H1 (cell line): ENCODE data around the gene NEK10. TPM values are rescaled to one million over a fixed set of nuclear protein-coding genes. Genes with fewer than 3 reads are reported as not detected.

Experiments
- CTCF ChIA-PET: fragments of 300-600 bp; sonication (Branson Sonifier 250); formaldehyde crosslinking; loops from one replicate; lab custom pipeline; 2021; ENCODE audit not compliant: partially characterized antibody; lab: Charles Lee
- POLR2A ChIA-PET: fragments of 300-600 bp; sonication (Branson Sonifier 250); formaldehyde crosslinking; loops from one replicate; lab custom pipeline; 2021; ENCODE audit warnings: inconsistent platforms; ENCODE audit not compliant: partially characterized antibody; lab: Charles Lee
- DNase-seq, 2 experiments: peaks; one replicate each; pipeline versions ENCODE4 v3.0.0 to v3.0.0-alpha.2; 2010 to 2022; ENCODE audit warnings: low spot score in 2 of 2, low read depth in 1 of 2, mixed read lengths in 1 of 2
- FAIRE-seq: peaks from 2 replicates; lab custom pipeline; 2011; peaks lifted over from hg19 to GRCh38; lab: Jason Lieb, UNC
- H2AFZ ChIP-seq: 2 replicates; pipeline ENCODE4 v1.8.1; 2012; ENCODE audit warnings: low read length, inconsistent platforms
- H2AK5ac ChIP-seq: 2 replicates; pipeline ENCODE4 v1.6.1; 2013; ENCODE audit warnings: low read depth, low read length
- H2BK120ac ChIP-seq: replicated peaks from 2 replicates; pipeline ENCODE3; 2013; ENCODE audit warnings: low read depth, low read length, inconsistent platforms
- H2BK12ac ChIP-seq: 2 replicates; pipeline ENCODE4 v1.6.1; 2013; ENCODE audit warnings: low read depth, low read length
- H2BK15ac ChIP-seq: 2 replicates; pipeline ENCODE4 v1.6.1; 2013; ENCODE audit warnings: low read length
- H2BK20ac ChIP-seq: 2 replicates; pipeline ENCODE4 v1.6.1; 2013; ENCODE audit warnings: low read length
- H2BK5ac ChIP-seq: 2 replicates; pipeline ENCODE4 v1.6.1; 2013; ENCODE audit warnings: low read depth, low read length
- H3K14ac ChIP-seq: 2 replicates; pipeline ENCODE4 v1.6.1; 2013; ENCODE audit warnings: inconsistent platforms; ENCODE audit not compliant: insufficient read length
- H3K18ac ChIP-seq: 2 replicates; pipeline ENCODE4 v1.6.1; 2013; ENCODE audit warnings: low read length; ENCODE audit errors: extremely low read depth
- H3K23ac ChIP-seq: 2 replicates; pipeline ENCODE4 v1.6.1; 2013; ENCODE audit warnings: inconsistent platforms; ENCODE audit not compliant: insufficient read length
- H3K23me2 ChIP-seq: 2 replicates; pipeline ENCODE4 v1.6.1; 2013; ENCODE audit warnings: low read depth, low read length
- H3K27ac ChIP-seq: 2 replicates; pipeline ENCODE4 v1.6.1; 2011; ENCODE audit warnings: low read depth, low read length, inconsistent platforms
- H3K27me3 ChIP-seq, 4 experiments: replicated peaks in 1 of 4; 1 replicate in 1 of 4; 2 replicates in 3 of 4; pipeline versions ENCODE4 v1.6.1 to v1.8.1; 2011 to 2013; ENCODE audit warnings: low read length in 3 of 4, mild to moderate bottlenecking in 3 of 4, inconsistent platforms in 2 of 4, mixed read lengths in 2 of 4, moderate library complexity in 1 of 4; ENCODE audit not compliant: control insufficient read depth in 3 of 4, insufficient read depth in 3 of 4; ENCODE audit errors: extremely low read depth in 1 of 4
- H3K36me3 ChIP-seq, 4 experiments: 2 replicates each; pipeline versions ENCODE4 v1.6.1 to v1.8.1; 2011 to 2013; ENCODE audit warnings: mild to moderate bottlenecking in 4 of 4, low read length in 3 of 4, moderate library complexity in 2 of 4, control low read depth in 1 of 4, inconsistent platforms in 1 of 4; ENCODE audit not compliant: insufficient read depth in 4 of 4, control insufficient read depth in 2 of 4
- H3K4ac ChIP-seq: replicated peaks from 2 replicates; pipeline ENCODE3; 2013; ENCODE audit warnings: low read length, low read depth, mixed read lengths, inconsistent platforms; ENCODE audit not compliant: insufficient read length
- H3K4me1 ChIP-seq, 4 experiments: replicated peaks in 1 of 4; 1 replicate in 1 of 4; 2 replicates in 3 of 4; pipeline versions ENCODE4 v1.6.1 to v1.8.1; 2011 to 2013; ENCODE audit warnings: low read length in 3 of 4, inconsistent platforms in 2 of 4, mixed read lengths in 1 of 4; ENCODE audit not compliant: insufficient read depth in 4 of 4, control insufficient read depth in 3 of 4
- H3K4me2 ChIP-seq, 2 experiments: 2 replicates each; pipeline versions ENCODE4 v1.6.1 to v1.8.1; 2011 to 2013; ENCODE audit warnings: low read depth in 2 of 2, low read length in 2 of 2, control low read depth in 1 of 2, inconsistent platforms in 1 of 2, mild to moderate bottlenecking in 1 of 2; ENCODE audit not compliant: insufficient read depth in 1 of 2
- H3K4me3 ChIP-seq, 4 experiments: fragments of 200-600, 300-600 bp in 1 of 4; sonication (generic), shearing (Covaris generic), sonication (Bioruptor Twin) in 1 of 4; 2 replicates each; pipeline versions ENCODE4 v1.5.1 to v1.8.1; 2011 to 2016; ENCODE audit warnings: low read length in 4 of 4, low read depth in 3 of 4, control low read depth in 2 of 4, inconsistent platforms in 2 of 4, mild to moderate bottlenecking in 2 of 4, mixed read lengths in 1 of 4, moderate library complexity in 1 of 4; ENCODE audit not compliant: insufficient read depth in 2 of 4; ENCODE audit errors: extremely low read depth in 1 of 4
- H3K56ac ChIP-seq: replicated peaks from 2 replicates; pipeline ENCODE3; 2013; ENCODE audit warnings: low read depth, mild to moderate bottlenecking, mixed read lengths, low read length, inconsistent platforms; ENCODE audit not compliant: insufficient read length
- H3K79me1 ChIP-seq: 2 replicates; pipeline ENCODE4 v1.6.1; 2013; ENCODE audit warnings: low read depth, low read length, control low read depth
- H3K79me2 ChIP-seq, 2 experiments: 2 replicates each; pipeline versions ENCODE4 v1.6.1 to v1.8.1; 2012 to 2013; ENCODE audit warnings: low read length in 2 of 2, mild to moderate bottlenecking in 2 of 2, inconsistent platforms in 1 of 2; ENCODE audit not compliant: insufficient read depth in 2 of 2, control insufficient read depth in 1 of 2
- H3K9ac ChIP-seq, 4 experiments: replicated peaks in 1 of 4; 1 replicate in 1 of 4; 2 replicates in 3 of 4; pipeline versions ENCODE4 v1.6.1 to v1.8.1; 2011 to 2013; ENCODE audit warnings: low read depth in 3 of 4, low read length in 3 of 4, control low read depth in 2 of 4, mild to moderate bottlenecking in 2 of 4, moderate library complexity in 2 of 4, inconsistent platforms in 1 of 4; ENCODE audit errors: extremely low read depth in 1 of 4
- H3K9me3 ChIP-seq, 2 experiments: 2 replicates each; pipeline versions ENCODE4 v1.6.1 to v1.8.1; 2012 to 2013; ENCODE audit warnings: mild to moderate bottlenecking in 2 of 2, moderate library complexity in 2 of 2, control low read depth in 1 of 2, inconsistent platforms in 1 of 2, low read depth in 1 of 2, low read length in 1 of 2, mixed read lengths in 1 of 2; ENCODE audit not compliant: insufficient read depth in 2 of 2
- H4K20me1 ChIP-seq, 2 experiments: replicated peaks in 1 of 2; 2 replicates each; pipeline versions ENCODE3 to v1.8.1; 2011 to 2013; ENCODE audit warnings: inconsistent platforms in 2 of 2, low read length in 2 of 2, mild to moderate bottlenecking in 1 of 2; ENCODE audit not compliant: insufficient read depth in 2 of 2, control insufficient read depth in 1 of 2
- H4K5ac ChIP-seq: 2 replicates; pipeline ENCODE4 v1.6.1; 2013; ENCODE audit warnings: low read length, low read depth, mixed read lengths, inconsistent platforms; ENCODE audit not compliant: insufficient read length
- H4K8ac ChIP-seq: 2 replicates; pipeline ENCODE4 v1.8.0; 2013; ENCODE audit warnings: mild to moderate bottlenecking, moderate library complexity, low read length, inconsistent platforms; ENCODE audit not compliant: insufficient read depth; ENCODE audit errors: extremely low read depth
- H4K91ac ChIP-seq: replicated peaks from 2 replicates; pipeline ENCODE3; 2013; ENCODE audit warnings: low read length, mixed read lengths, inconsistent platforms; ENCODE audit not compliant: insufficient read length
- BRCA1 ChIP-seq: IDR thresholded peaks from 2 replicates; pipeline ENCODE4 v1.6.1; 2012; ENCODE audit warnings: low read depth, low read length, improper control_type of control experiment
- CBX8 ChIP-seq: fragments of 300-800, 300-1000 bp; sonication (generic); IDR thresholded peaks from 2 replicates; pipeline ENCODE4 v1.7.1; 2016; ENCODE audit warnings: low read depth, low read length, borderline replicate concordance
- CEBPB ChIP-seq: IDR thresholded peaks from 2 replicates; pipeline ENCODE4 v1.6.1; 2012; ENCODE audit warnings: low read depth, low read length
- CHD1 ChIP-seq: IDR thresholded peaks from 2 replicates; pipeline ENCODE4 v1.6.1; 2012; ENCODE audit warnings: low read depth, low read length, improper control_type of control experiment
- FOSL1 ChIP-seq: IDR thresholded peaks from 2 replicates; pipeline ENCODE4 v1.6.1; 2011; ENCODE audit warnings: mild to moderate bottlenecking, low read depth, low read length, moderate library complexity; ENCODE audit not compliant: insufficient read depth
- GTF2F1 ChIP-seq: IDR thresholded peaks from 2 replicates; pipeline ENCODE4 v1.6.1; 2012; ENCODE audit warnings: low read depth, low read length, improper control_type of control experiment, borderline replicate concordance
- KDM4A ChIP-seq: IDR thresholded peaks from one replicate; pipeline ENCODE4 v1.7.1; 2012; ENCODE audit warnings: low read depth, mild to moderate bottlenecking, moderate library complexity, low read length, inconsistent platforms; ENCODE audit not compliant: severe bottlenecking
- NRF1 ChIP-seq: IDR thresholded peaks from 2 replicates; pipeline ENCODE4 v1.6.1; 2011; ENCODE audit warnings: mild to moderate bottlenecking, low read depth, low read length, improper control_type of control experiment
- PHF8 ChIP-seq: fragments of 200-600 bp; sonication (generic); conservative IDR thresholded peaks from 2 replicates; pipeline ENCODE4 v1.7.1; 2012; ENCODE audit warnings: low read depth, mild to moderate bottlenecking, inconsistent platforms, low read length, moderate library complexity
- RXRA ChIP-seq: IDR thresholded peaks from 2 replicates; pipeline ENCODE4 v1.6.1; 2011; ENCODE audit warnings: low read depth, mild to moderate bottlenecking, low read length, moderate library complexity; ENCODE audit not compliant: insufficient read depth
- SIN3A ChIP-seq, 2 experiments: IDR thresholded peaks in 1 of 2; conservative IDR thresholded peaks in 1 of 2; 2 replicates each; pipeline ENCODE4 v1.6.1; 2011 to 2012; ENCODE audit warnings: low read length in 2 of 2, improper control_type of control experiment in 1 of 2, low read depth in 1 of 2, mild to moderate bottlenecking in 1 of 2
- TAF1 ChIP-seq: IDR thresholded peaks from 2 replicates; pipeline ENCODE4 v1.6.1; 2011; ENCODE audit warnings: mild to moderate bottlenecking, low read depth, low read length
- TAF7 ChIP-seq: optimal IDR thresholded peaks from 2 replicates; pipeline ENCODE3; 2011; ENCODE audit warnings: low read depth, mild to moderate bottlenecking, inconsistent platforms, low read length, moderate library complexity, borderline replicate concordance
- WGBS, 2 experiments: shearing (Covaris generic) in 1 of 2; methylation state at CpG; one replicate each; pipeline versions ENCODE4 v1.1.6 to v1.1.7; 2013 to 2015; ENCODE audit warnings: low lambda C conversion rate in 2 of 2, mixed read lengths in 2 of 2, inconsistent platforms in 1 of 2, low coverage in 1 of 2, missing lambda C conversion rate in 1 of 2; ENCODE audit not compliant: insufficient replicate concordance in 2 of 2, insufficient coverage in 1 of 2, insufficient read length in 1 of 2; ENCODE audit errors: extremely low coverage in 1 of 2, missing lambda C conversion rate in 1 of 2; 5-methylcytosine and 5-hydroxymethylcytosine counted together
- polyA plus RNA-seq, 7 experiments: library from polyadenylated mRNA; depleted of rRNA in 3 of 7; stranded (reverse) in 5 of 7; unstranded in 2 of 7; fragments of >200 nt in 5 of 7; fragments of 200-250 nt in 2 of 7; gene quantifications; 1 replicate in 5 of 7; 2 replicates in 1 of 7; 4 replicates in 1 of 7; pipeline versions ENCODE4 v1.2.1 to v1.2.3, GENCODE V29; 2011 to 2013; ENCODE audit warnings: missing spikeins in 2 of 7, mixed read lengths in 2 of 7
- total RNA-seq: library from RNA; stranded (reverse); fragmentation: NEBNext Ultra II Directional; extraction: Animal tissue kit (Norgen Biotek cat#: 25700); gene quantifications from 2 replicates; pipeline ENCODE4 v1.2.1, GENCODE V29; 2021
- TF ChIP-seq, protein P1 (sequence below): IDR thresholded peaks from 2 replicates; pipeline ENCODE4 v1.6.1; 2011; ENCODE audit warnings: low read length, improper control_type of control experiment

Gene NEK10
- total and polyA plus RNA-seq, 2 of the 8 experiments (the other 6 are each of a cell fraction or from before 2014, with no cell fraction given): 0.18 to 0.50 TPM

DNA sequence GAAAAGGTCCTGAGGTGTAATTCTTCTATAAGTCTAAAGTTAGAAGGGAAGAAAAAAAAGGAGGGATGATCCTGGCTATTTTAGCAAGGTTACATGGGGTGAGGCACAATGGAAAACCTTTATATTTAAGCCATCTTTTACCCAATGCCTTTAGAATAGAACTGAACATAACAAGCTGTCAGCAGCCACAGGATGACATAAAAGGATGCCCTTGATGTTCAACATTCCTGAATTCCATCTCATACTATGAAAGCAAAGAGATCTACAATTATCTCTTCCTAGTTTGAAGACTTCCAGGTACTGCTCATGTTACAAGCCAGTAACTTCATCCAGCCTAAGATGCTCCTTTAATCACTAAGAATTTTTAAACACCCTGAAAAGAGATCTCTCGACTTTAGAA is 26.9 kb downstream of the NEK10 start:
- Histone ChIP-seq H3K18ac (no peak overlapping the region), H3K4me1 (no peaks in the 10 kb centered on the region), H3K27ac (no peak overlapping the region), H4K5ac (no peak overlapping the region), H3K4me3 (no peak overlapping the region), H2BK15ac (no peak overlapping the region), H2AFZ (no peak overlapping the region), H3K79me2 (no peaks in the 10 kb centered on the region), H3K56ac (no peak overlapping the region), H2AK5ac (no peak overlapping the region), H2BK5ac (no peak overlapping the region), H3K4me2 (no peak overlapping the region), H2BK20ac (no peak overlapping the region), H2BK120ac (no peak overlapping the region), H3K23ac (no peak overlapping the region), H3K79me1 (no peaks in the 10 kb centered on the region), H4K8ac (no peak overlapping the region), H3K23me2 (no peaks in the 10 kb centered on the region), H3K4ac (no peak overlapping the region), H2BK12ac (no peak overlapping the region), H3K27me3 (no peaks in the 10 kb centered on the region), H3K14ac (no peak overlapping the region), H4K91ac (no peak overlapping the region), H3K9ac (no peak overlapping the region), H4K20me1 (no peaks in the 10 kb centered on the region), H3K9me3 (no peaks in the 10 kb centered on the region), H3K36me3 (no peaks in the 10 kb centered on the region)
- DNase-seq (no peak), FAIRE-seq (no peak)
- ChIA-PET POLR2A (no interaction called here), CTCF (no interaction called here)
- WGBS, 2 experiments: 86% methylated on average over 1 of the region's 1 CpG; no CpG with 5 or more reads in 1 of the 2 experiments
- TF ChIP-seq BRCA1 (no peak), RXRA (no peak), TAF7 (no peak), PHF8 (no peak), CEBPB (no peak), TAF1 (no peak), KDM4A (no peak), SIN3A (conservative IDR thresholded peaks at IDR 0.05 in 1 of 2, IDR thresholded peaks at IDR 0.05 in 1 of 2; ENCODE audit: low read depth in 1 of 2, low read length in 2 of 2) (no peak), FOSL1 (no peak), CHD1 (no peak), CBX8 (no peak), GTF2F1 (no peak), NRF1 (no peak)
- TF ChIP-seq, protein P1, sequence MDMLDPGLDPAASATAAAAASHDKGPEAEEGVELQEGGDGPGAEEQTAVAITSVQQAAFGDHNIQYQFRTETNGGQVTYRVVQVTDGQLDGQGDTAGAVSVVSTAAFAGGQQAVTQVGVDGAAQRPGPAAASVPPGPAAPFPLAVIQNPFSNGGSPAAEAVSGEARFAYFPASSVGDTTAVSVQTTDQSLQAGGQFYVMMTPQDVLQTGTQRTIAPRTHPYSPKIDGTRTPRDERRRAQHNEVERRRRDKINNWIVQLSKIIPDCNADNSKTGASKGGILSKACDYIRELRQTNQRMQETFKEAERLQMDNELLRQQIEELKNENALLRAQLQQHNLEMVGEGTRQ: no peak
